ENCODE results near the gene ABI3BP.

DNA sequence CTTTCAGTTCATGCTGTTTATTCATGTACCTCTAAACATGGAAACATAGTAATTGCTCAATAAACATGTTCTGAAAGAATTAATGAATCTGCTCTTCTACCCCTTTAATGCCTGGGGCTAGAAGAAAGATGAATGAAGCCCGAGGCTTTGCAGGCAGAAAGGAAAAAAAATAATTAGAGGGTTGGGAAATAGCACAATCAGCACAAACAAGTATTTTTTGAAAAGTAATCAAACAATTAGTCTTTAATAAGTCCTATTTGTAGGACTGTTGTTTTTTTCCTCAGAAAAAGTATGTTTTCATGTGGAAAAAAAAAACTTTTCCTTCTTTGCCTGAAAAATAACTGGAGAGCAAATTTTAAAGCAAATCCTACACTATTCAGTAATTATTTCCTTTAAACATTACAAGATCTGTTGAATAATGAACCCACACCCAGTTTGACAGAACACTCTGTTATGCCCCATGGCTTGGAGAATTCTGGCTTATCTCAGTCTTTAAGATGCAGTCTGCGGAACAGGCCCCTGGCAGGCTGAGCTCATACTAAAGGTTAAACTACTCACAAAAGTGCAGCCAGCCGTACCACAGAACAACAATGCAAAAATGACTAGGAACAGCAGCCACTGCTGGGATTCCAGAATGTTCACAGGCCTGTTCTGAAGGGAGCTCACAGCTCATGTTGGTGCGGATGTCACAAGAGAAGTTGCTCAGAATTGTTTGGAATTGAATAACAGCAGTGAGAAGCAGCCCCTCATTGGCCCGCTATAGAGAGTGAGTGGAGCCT is 79.2 kb downstream of the ABI3BP start:
- TF ChIP-seq, protein P1, sequence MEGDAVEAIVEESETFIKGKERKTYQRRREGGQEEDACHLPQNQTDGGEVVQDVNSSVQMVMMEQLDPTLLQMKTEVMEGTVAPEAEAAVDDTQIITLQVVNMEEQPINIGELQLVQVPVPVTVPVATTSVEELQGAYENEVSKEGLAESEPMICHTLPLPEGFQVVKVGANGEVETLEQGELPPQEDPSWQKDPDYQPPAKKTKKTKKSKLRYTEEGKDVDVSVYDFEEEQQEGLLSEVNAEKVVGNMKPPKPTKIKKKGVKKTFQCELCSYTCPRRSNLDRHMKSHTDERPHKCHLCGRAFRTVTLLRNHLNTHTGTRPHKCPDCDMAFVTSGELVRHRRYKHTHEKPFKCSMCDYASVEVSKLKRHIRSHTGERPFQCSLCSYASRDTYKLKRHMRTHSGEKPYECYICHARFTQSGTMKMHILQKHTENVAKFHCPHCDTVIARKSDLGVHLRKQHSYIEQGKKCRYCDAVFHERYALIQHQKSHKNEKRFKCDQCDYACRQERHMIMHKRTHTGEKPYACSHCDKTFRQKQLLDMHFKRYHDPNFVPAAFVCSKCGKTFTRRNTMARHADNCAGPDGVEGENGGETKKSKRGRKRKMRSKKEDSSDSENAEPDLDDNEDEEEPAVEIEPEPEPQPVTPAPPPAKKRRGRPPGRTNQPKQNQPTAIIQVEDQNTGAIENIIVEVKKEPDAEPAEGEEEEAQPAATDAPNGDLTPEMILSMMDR (IDR thresholded peaks at IDR 0.05): no peak
- TF ChIP-seq POLR2A (IDR thresholded peaks at IDR 0.05): no peak
